Bronchial epithelial cell (primary cell): ENCODE results near the gene LRRFIP2. TPM values are rescaled to one million over a fixed set of nuclear protein-coding genes. Genes with fewer than 3 reads are reported as not detected.

Source experiments
- DNase-seq: peaks from one replicate; pipeline ENCODE4 v3.0.0-alpha.2; 2010; ENCODE audit warnings: low read depth
- FAIRE-seq: peaks from 2 replicates; lab custom pipeline; 2011; peaks lifted over from hg19 to GRCh38; lab: Jason Lieb, UNC
- H3K27me3 ChIP-seq: 2 replicates; pipeline ENCODE4 v1.5.1; 2011; ENCODE audit warnings: low read length; ENCODE audit not compliant: control insufficient read depth, insufficient read depth
- H3K36me3 ChIP-seq: 2 replicates; pipeline ENCODE4 v1.5.1; 2011; ENCODE audit warnings: low read length; ENCODE audit not compliant: control insufficient read depth, insufficient read depth
- H3K4me3 ChIP-seq: 2 replicates; pipeline ENCODE4 v1.5.1; 2011; ENCODE audit warnings: mild to moderate bottlenecking, low read depth, low read length, control low read depth
- total RNA-seq: library from RNA; depleted of rRNA; stranded (reverse); fragments of >200 nt; gene quantifications from 2 replicates; pipeline ENCODE4 v1.2.1, GENCODE V29; 2014
- TF ChIP-seq, protein P1 (sequence below): IDR thresholded peaks from 2 replicates; pipeline ENCODE4 v1.5.1; 2011; ENCODE audit warnings: mild to moderate bottlenecking, moderate library complexity, low read length, control low read depth, inconsistent platforms; ENCODE audit not compliant: insufficient read depth, severe bottlenecking

The LRRFIP2 gene
- total RNA-seq, 1 donor from 2014 or later = 67.7 TPM

DNA sequence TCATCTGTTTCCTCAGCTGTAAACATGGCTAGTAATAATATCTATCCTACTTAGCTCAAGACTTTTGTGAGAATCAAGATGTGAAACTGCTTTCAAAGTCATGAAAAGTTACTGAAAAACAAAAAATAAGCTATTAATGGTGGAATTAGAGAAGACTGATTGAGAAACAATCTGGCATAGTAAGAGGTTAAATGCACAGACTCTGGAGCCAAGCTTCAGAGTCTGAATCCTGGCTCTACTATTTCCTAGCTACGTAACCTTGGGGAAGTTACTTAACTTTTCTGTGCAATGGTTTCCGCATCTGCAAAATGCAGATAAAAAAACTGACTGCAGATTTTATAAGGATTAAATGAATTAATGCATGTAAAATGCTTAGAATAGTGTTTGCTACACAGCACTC is 28.8 kb downstream of the LRRFIP2 start:
- Histone ChIP-seq H3K27me3 (no peaks in the 10 kb centered on the region), H3K36me3 (peaks cover 11% of the 10 kb centered on the region), H3K4me3 (no peak overlapping the region)
- DNase-seq = no peak
- TF ChIP-seq, protein P1, sequence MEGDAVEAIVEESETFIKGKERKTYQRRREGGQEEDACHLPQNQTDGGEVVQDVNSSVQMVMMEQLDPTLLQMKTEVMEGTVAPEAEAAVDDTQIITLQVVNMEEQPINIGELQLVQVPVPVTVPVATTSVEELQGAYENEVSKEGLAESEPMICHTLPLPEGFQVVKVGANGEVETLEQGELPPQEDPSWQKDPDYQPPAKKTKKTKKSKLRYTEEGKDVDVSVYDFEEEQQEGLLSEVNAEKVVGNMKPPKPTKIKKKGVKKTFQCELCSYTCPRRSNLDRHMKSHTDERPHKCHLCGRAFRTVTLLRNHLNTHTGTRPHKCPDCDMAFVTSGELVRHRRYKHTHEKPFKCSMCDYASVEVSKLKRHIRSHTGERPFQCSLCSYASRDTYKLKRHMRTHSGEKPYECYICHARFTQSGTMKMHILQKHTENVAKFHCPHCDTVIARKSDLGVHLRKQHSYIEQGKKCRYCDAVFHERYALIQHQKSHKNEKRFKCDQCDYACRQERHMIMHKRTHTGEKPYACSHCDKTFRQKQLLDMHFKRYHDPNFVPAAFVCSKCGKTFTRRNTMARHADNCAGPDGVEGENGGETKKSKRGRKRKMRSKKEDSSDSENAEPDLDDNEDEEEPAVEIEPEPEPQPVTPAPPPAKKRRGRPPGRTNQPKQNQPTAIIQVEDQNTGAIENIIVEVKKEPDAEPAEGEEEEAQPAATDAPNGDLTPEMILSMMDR = no peak
- no peak for FAIRE-seq

DNA sequence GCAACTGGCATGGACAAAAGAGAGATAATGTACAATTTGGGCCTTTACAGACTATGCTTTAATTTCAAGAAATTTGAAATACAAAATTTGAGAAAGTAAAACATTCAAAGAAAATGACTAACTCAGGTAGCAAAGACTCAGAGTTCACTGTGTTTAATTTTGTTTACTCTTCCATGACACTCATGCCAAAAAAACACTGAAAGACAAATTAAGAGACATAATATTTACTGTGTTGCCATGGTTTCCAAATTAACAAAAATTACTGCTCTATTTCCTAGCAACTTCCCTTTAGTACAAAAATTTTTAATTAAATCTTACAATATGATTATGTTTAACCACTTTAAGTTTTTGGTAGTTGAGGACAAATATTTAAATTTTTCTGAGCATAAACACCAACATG is 29.6 kb downstream of the LRRFIP2 start:
- Histone ChIP-seq H3K36me3 (peaks cover 11% of the 10 kb centered on the region), H3K27me3 (no peaks in the 10 kb centered on the region), H3K4me3 (no peak overlapping the region)
- FAIRE-seq (no peak), DNase-seq (peak; percentile 37)
- TF ChIP-seq, protein P1 = no peak

DNA sequence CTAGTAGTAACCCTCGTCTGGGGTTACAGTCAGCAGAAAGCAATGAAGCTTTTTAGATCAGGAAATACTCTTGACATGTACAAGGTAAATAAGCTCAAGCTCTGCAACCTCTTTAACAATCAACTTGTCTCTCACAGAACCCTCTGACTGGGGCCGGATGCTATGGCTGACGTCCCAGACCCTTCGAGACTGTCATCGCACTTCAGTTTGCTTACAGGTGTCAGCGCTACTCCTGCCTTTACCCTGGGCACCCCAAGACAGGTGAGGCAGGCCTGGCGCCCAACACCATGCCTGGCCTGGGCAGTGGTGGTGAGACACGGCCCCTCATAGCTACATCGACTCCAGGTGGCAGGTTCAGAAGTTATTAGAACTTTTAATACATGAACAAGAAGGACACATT is 30.6 kb downstream of the LRRFIP2 start:
- Histone ChIP-seq H3K4me3 (no peak overlapping the region), H3K36me3 (peaks cover 11% of the 10 kb centered on the region), H3K27me3 (no peaks in the 10 kb centered on the region)
- TF ChIP-seq, protein P1 = no peak
- FAIRE-seq (no peak), DNase-seq (no peak)

DNA sequence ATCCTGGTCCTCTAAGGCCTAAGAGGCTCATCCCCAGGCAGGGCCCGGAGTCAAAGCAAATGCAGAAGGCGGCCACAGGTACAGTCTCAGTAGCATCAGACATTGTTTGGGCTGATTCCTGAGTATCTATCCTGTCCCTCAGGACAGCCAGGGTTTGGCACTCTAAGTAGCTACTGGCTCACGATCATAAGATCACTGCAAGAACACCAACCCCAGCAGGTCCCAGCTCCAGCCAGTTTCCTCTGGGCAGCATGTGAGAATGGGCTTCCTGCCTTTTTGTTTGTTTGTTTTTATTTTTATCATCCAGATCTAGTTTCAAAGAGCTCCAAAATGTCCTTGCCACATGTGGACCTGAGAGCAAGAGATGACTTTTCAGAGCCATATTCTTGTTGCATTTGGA is 32.7 kb downstream of the LRRFIP2 start:
- no peak for FAIRE-seq
- TF ChIP-seq, protein P1 = no peak
- H3K36me3 ChIP-seq = peaks cover 7% of the 10 kb centered on the region

DNA sequence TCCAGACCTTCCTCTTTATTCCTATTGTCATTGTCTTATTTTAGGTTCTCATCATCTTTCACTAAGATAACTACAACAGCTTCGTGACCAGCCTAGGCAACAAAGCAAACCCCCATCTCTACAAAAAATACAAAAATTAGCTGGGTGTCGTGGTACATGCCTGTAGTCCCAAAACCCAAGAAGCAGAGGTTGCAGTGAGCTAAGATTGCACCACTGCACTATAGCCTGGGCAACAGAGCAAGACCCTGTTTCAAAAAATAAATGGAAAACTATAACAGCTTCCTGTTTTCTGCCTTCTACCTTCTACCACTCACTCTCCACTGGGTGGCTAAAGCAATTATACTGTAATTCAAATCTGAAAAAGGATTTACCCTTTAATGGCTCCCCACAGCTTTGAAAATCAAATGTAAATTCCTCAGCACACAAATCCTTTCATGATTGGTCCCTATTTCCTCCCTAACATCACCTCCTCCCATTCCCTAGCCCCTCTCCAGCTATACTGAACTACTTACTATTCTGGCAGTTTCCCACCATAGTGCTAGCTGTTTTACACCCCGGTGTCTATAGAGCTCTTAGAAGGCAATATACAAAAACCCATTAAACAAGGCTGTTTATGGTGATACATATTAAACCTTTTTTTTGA is 33.4 kb downstream of the LRRFIP2 start:
- H3K27me3 ChIP-seq = no peaks in the 10 kb centered on the region
- TF ChIP-seq, protein P1 = no peak
- FAIRE-seq = no peak
- DNase-seq = no peak
- H3K4me3 ChIP-seq = no peak overlapping the region
- peaks cover 7% of the 10 kb centered on the region for H3K36me3 ChIP-seq

More for the DNA sequence above, 32.7 kb downstream of the LRRFIP2 start:
- Histone ChIP-seq H3K27me3 (no peaks in the 10 kb centered on the region), H3K4me3 (no peak overlapping the region)
- DNase-seq = no peak

DNA sequence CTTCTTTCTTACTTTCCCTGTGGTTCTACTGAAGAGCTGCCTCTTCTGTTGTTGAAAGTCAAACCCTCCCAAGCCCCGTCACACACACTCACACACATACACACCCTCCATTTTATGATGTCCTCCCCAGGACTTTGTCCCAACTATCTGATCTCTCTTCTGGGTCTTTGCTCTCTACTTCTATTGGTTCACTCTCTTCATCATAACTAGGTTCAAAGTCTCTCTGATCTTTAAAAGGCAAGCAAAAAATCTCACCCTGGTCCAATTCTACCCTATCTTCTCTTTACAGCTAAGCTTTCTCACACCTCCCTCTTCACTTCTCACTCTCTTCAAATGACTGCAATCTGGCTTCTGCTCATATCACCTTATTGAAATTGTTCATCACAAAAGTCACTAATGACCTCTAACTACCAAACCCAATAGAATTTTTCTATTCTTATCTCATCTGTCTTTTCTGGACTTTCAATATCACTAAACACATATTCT is 34.8 kb downstream of the LRRFIP2 start:
- Histone ChIP-seq H3K4me3 (no peak overlapping the region), H3K27me3 (no peaks in the 10 kb centered on the region), H3K36me3 (peaks cover 7% of the 10 kb centered on the region)
- DNase-seq (no peak), FAIRE-seq (no peak)
- TF ChIP-seq, protein P1 = no peak
